GM12872 (cell line): ENCODE results near the gene AOPEP.

Source experiments
- CTCF ChIP-seq: IDR thresholded peaks from 3 replicates; pipeline ENCODE4 v1.5.1; 2011; ENCODE audit warnings: low read depth, mild to moderate bottlenecking, low read length, moderate library complexity; ENCODE audit not compliant: insufficient read depth

AOPEP gene

GRCh38 chr9:94761481-94761880 is 35.0 kb downstream of the AOPEP start:
- no peak for TF ChIP-seq CTCF

GRCh38 chr9:94767331-94768072 is 41.0 kb downstream of the AOPEP start:
- no peak for TF ChIP-seq CTCF

GRCh38 chr9:94768766-94769165 is 42.3 kb downstream of the AOPEP start:
- no peak for TF ChIP-seq CTCF

- TF ChIP-seq CTCF = no peak
These were observed 43.8 kb downstream of the AOPEP start for GRCh38 chr9:94770334-94770733.

- no peak for TF ChIP-seq CTCF
These were observed 44.6 kb downstream of the AOPEP start for GRCh38 chr9:94771096-94771495.

- no peak for TF ChIP-seq CTCF
These were observed 45.6 kb downstream of the AOPEP start for GRCh38 chr9:94772144-94772543.

- TF ChIP-seq CTCF = no peak
These were observed 46.3 kb downstream of the AOPEP start for GRCh38 chr9:94772639-94773303.
